Measurements from ENCODE around the gene LILRA5.
"Not testable (repeated sequence)": the region's sequence is repeated elsewhere in the genome, so short reads cannot be mapped to it uniquely, and the experiment has no call there.

LILRA5 gene

GRCh38 chr19:54302257-54302656 lies 10.7 kb downstream of the LILRA5 start:
- no peak for DNase-seq (ENCODE audit: low read depth in 2 of 2)

GRCh38 chr19:54299515-54299914 lies 13.5 kb downstream of the LILRA5 start:
- no peak for DNase-seq (ENCODE audit: low read depth in 2 of 2)

- DNase-seq (ENCODE audit: low read depth in 2 of 2), result no peak
Observed at GRCh38 chr19:54299126-54299498, 13.9 kb downstream of the LILRA5 start.

- no peak for DNase-seq (ENCODE audit: low read depth in 2 of 2)
Observed at GRCh38 chr19:54298357-54299125, 14.4 kb downstream of the LILRA5 start.

- DNase-seq (ENCODE audit: low read depth in 2 of 2), result no peak
Observed at GRCh38 chr19:54297759-54298305, 15.1 kb downstream of the LILRA5 start.

GRCh38 chr19:54294539-54294938 lies 18.4 kb downstream of the LILRA5 start:
- no peak for DNase-seq (ENCODE audit: low read depth in 2 of 2)

- not testable (repeated sequence) for DNase-seq (ENCODE audit: low read depth in 2 of 2)
Observed at GRCh38 chr19:54289160-54289559, 23.8 kb downstream of the LILRA5 start.

GRCh38 chr19:54287456-54287855 lies 25.5 kb downstream of the LILRA5 start:
- DNase-seq (ENCODE audit: low read depth in 2 of 2), result no peak

GRCh38 chr19:54286283-54286682 lies 26.7 kb downstream of the LILRA5 start:
- not testable (repeated sequence) for DNase-seq (ENCODE audit: low read depth in 2 of 2)

- DNase-seq (ENCODE audit: low read depth in 2 of 2), result not testable (repeated sequence)
Observed at GRCh38 chr19:54285427-54286056, 27.4 kb downstream of the LILRA5 start.

GRCh38 chr19:54282686-54283470 lies 30.1 kb downstream of the LILRA5 start:
- DNase-seq (ENCODE audit: low read depth in 2 of 2), result no peak

- not testable (repeated sequence) for DNase-seq (ENCODE audit: low read depth in 2 of 2)
Observed at GRCh38 chr19:54281729-54282075, 31.3 kb downstream of the LILRA5 start.

- DNase-seq (ENCODE audit: low read depth in 2 of 2), result no peak
Observed at GRCh38 chr19:54281007-54281728, 31.8 kb downstream of the LILRA5 start, which contains the start of gene LILRB2. Gene LILRB2 (minus strand): TSS chr19:54281110. CDS start chr19:54280496, 614 bp downstream.

- not testable (repeated sequence) for DNase-seq (ENCODE audit: low read depth in 2 of 2)
Observed at GRCh38 chr19:54280441-54280840, 32.5 kb downstream of the LILRA5 start.

GRCh38 chr19:54280025-54280424 lies 32.9 kb downstream of the LILRA5 start:
- not testable (repeated sequence) for DNase-seq (ENCODE audit: low read depth in 2 of 2)

- DNase-seq (ENCODE audit: low read depth in 2 of 2), result no peak
Observed at GRCh38 chr19:54279406-54279962, 33.5 kb downstream of the LILRA5 start.

GRCh38 chr19:54278571-54279195 lies 34.3 kb downstream of the LILRA5 start:
- DNase-seq (ENCODE audit: low read depth in 2 of 2), result not testable (repeated sequence)

- DNase-seq (ENCODE audit: low read depth in 2 of 2), result not testable (repeated sequence)
Observed at GRCh38 chr19:54278056-54278455, 34.9 kb downstream of the LILRA5 start.

GRCh38 chr19:54277111-54277615 lies 35.8 kb downstream of the LILRA5 start:
- DNase-seq (ENCODE audit: low read depth in 2 of 2), result not testable (repeated sequence)

GRCh38 chr19:54275951-54276350 lies 37.0 kb downstream of the LILRA5 start:
- DNase-seq (ENCODE audit: low read depth in 2 of 2), result no peak

Data from stimulated activated CD8-positive, alpha-beta memory T cell treated with anti-CD3 and anti-CD28 coated beads, Interleukin-7, amount 100 ng/mL, for 1 hour (primary cell).